Measurements from ENCODE around the gene CELF2.

Gene CELF2

DNA sequence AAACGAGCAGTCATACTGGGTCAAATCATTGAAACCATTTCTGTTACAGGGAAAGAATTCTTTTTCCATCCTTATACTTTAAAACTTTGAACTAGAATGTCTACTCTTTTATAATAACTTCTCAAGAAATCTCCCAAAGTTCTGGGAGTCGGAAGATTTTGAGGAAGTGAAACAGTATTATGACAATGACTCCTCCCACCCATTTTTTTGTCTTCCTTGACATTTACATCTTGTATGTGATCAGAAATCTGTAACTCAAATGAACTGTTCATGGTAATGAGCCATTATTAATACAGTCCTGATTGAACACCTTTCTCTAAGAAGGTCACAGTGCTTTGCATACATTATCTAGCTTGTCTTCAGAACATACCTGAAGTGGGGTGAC lies 227.4 kb downstream of the CELF2 start:
- Histone ChIP-seq H3K4me1 (ENCODE audit: insufficient read depth, low read length) (peaks cover 15% of the 10 kb centered on the region), H3K9ac (ENCODE audit: low read depth, low read length) (no peak overlapping the region), H3K9me3 (ENCODE audit: insufficient read depth, low read depth, low read length) (no peaks in the 10 kb centered on the region), H3K27me3 (ENCODE audit: insufficient read depth, low read length) (no peaks in the 10 kb centered on the region), H3K27ac (ENCODE audit: low read depth, low read length) (no peak overlapping the region), H3K36me3 (ENCODE audit: insufficient read depth, low read length) (no peaks in the 10 kb centered on the region), H3K4me3 (ENCODE audit: low read length) (no peak overlapping the region)
- WGBS = 100% methylated on average over 1 of the region's 2 CpGs

DNA sequence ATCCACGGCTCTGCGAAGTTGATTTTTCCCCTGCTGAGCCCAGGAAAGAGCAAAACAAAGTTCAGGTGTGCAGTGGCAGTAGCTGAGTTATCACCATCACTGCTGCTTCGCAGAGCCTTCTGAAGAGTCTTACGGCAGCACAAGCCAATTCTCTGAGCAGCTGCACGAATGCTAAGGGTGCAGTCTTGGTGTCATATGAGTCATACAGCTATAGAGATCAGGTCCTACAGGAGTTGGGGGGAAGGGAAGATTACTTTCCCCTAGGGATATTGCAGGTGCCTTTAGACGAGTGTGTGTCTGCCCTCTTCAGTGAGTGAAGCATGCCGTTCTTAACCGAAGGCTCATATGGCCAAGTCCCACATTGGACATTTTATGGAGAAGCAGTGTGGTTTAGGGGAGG lies 227.8 kb downstream of the CELF2 start:
- H3K4me3 ChIP-seq (ENCODE audit: low read length) = no peak overlapping the region
- no peak overlapping the region for H3K27ac ChIP-seq (ENCODE audit: low read depth, low read length)
- H3K9me3 ChIP-seq (ENCODE audit: insufficient read depth, low read depth, low read length) = no peaks in the 10 kb centered on the region
- peaks cover 15% of the 10 kb centered on the region for H3K4me1 ChIP-seq (ENCODE audit: insufficient read depth, low read length)
- WGBS = 93% methylated on average over 8 of the region's 8 CpGs
- H3K9ac ChIP-seq (ENCODE audit: low read depth, low read length) = no peak overlapping the region
- H3K36me3 ChIP-seq (ENCODE audit: insufficient read depth, low read length) = no peaks in the 10 kb centered on the region
- H3K27me3 ChIP-seq (ENCODE audit: insufficient read depth, low read length) = no peaks in the 10 kb centered on the region

DNA sequence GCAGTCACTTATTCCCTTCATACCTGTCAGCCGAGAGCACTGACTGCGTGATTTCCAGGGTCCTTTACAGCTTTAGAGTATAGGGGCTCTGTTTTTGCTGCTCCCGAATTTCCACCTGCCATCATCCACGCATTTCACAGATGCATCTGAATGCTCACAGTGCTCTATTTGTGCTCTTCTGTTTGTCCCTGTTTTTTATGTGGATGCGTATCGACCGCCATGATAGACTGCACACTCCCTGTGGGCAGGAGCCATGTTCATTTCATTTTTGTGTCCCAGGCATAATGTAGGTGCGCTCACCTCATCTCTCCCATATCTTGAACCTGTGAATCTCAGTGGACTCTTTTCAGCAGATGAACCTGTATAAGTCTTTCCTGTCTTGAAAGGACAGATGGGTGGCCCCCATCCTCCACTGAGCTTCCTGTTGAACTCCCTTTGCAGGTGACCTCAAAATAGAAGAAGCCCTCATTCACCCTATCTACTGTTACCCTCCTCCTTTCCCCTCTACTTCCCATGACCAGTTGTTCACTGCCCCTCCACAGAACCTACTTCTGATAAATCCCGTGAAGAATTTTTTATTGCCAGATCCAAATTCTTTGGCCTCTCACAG lies 228.4 kb downstream of the CELF2 start:
- Histone ChIP-seq H3K4me1 (ENCODE audit: insufficient read depth, low read length) (peaks cover 15% of the 10 kb centered on the region), H3K9me3 (ENCODE audit: insufficient read depth, low read depth, low read length) (no peaks in the 10 kb centered on the region), H3K27ac (ENCODE audit: low read depth, low read length) (no peak overlapping the region), H3K9ac (ENCODE audit: low read depth, low read length) (no peak overlapping the region), H3K4me3 (ENCODE audit: low read length) (no peak overlapping the region), H3K36me3 (ENCODE audit: insufficient read depth, low read length) (no peaks in the 10 kb centered on the region), H3K27me3 (ENCODE audit: insufficient read depth, low read length) (no peaks in the 10 kb centered on the region)
- 96% methylated on average over 9 of the region's 9 CpGs for WGBS

DNA sequence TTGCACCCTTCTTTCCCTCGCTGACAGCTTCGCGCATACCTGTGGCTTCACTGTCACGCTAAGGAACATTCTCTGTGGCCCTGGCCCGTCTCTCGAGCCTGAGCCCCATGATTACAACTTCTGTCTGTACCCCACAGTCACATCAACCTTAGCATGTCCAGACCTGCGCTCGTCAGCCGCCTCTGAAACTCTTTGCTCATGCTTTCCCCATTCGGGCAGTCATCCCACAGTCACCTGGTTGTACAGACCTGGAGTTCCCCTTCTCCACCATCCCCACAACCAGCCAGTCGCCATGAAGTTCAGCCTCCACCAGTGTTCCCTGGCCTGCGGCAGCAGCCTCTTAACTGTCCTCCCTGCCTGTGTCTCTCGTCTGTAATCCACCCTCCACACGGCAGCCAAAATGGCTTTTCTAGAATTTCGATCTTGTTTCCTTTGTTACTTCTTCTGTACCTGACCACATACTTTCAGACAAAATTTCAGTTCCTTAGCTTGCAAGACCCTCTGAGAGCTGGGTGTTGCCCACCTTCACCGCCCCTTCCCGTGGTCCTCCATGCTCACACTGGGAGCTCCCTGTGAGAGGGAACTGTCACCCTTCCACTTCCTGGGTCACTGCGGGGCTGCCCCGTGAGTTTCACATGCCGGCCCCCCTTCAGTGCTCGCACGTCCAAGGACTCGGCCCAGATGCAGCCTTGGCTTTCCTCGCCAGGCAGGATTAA lies 229.2 kb downstream of the CELF2 start:
- no peak overlapping the region for H3K9ac ChIP-seq (ENCODE audit: low read depth, low read length)
- H3K9me3 ChIP-seq (ENCODE audit: insufficient read depth, low read depth, low read length) = no peaks in the 10 kb centered on the region
- H3K27ac ChIP-seq (ENCODE audit: low read depth, low read length) = no peak overlapping the region
- H3K27me3 ChIP-seq (ENCODE audit: insufficient read depth, low read length) = no peaks in the 10 kb centered on the region
- H3K4me1 ChIP-seq (ENCODE audit: insufficient read depth, low read length) = peaks cover 15% of the 10 kb centered on the region
- no peaks in the 10 kb centered on the region for H3K36me3 ChIP-seq (ENCODE audit: insufficient read depth, low read length)
- H3K4me3 ChIP-seq (ENCODE audit: low read length) = no peak overlapping the region
- 96% methylated on average over 24 of the region's 24 CpGs for WGBS

DNA sequence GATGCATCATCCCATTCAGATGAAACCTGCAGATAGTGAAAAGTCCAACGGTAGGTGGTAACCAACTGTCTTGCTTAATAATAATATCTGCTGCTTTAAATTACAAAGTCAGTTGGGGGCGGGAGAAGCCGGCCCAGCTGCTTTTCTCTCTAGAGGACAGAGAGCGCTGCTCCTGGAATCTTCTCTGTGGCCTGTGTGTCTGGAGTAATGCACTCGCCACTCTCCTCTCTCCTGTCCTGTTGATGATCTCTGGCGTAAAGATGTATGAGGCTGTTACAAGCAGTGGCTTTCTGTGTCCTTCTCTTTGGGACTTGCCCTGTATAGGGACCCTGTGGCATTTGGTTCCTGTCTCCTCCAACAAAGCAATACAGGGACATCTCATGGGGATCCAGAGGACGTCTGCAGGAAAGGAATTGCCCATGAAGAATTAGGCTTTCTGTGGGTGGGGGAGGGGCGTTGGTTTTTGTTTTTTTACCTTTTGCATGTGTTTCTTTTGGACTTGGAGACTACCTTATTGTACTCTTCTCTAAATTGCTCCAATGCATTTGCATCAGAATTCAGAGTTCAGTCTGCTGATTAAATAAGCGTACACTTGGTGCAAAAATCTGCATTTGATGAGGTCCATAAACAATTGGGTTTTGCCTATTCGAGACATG lies 231.6 kb downstream of the CELF2 start:
- no peak overlapping the region for H3K9ac ChIP-seq (ENCODE audit: low read depth, low read length)
- H3K4me1 ChIP-seq (ENCODE audit: insufficient read depth, low read length) = peaks cover 15% of the 10 kb centered on the region
- no peak overlapping the region for H3K27ac ChIP-seq (ENCODE audit: low read depth, low read length)
- H3K27me3 ChIP-seq (ENCODE audit: insufficient read depth, low read length) = no peaks in the 10 kb centered on the region
- 66% methylated on average over 10 of the region's 10 CpGs for WGBS
- no peak overlapping the region for H3K4me3 ChIP-seq (ENCODE audit: low read length)
- H3K36me3 ChIP-seq (ENCODE audit: insufficient read depth, low read length) = no peaks in the 10 kb centered on the region
- no peaks in the 10 kb centered on the region for H3K9me3 ChIP-seq (ENCODE audit: insufficient read depth, low read depth, low read length)

DNA sequence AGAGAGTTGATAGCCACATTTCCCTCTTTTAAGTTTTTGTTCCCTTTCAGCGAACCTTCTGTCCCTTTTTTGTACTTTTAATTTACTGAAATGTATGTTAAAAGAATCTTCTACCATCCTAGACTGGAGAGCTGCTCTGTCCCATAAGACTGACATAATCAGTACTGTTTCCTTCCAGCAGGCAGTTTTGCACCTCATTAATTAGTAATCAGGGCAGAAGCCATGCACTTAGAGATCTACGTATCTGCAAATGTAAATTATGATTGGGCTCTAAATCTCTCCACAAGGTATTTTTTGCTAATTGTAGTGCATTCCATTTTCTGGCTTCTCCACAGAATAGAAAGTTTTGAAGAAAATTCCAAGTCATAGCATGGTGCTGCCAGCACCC lies 232.1 kb downstream of the CELF2 start:
- Histone ChIP-seq H3K27me3 (ENCODE audit: insufficient read depth, low read length) (no peaks in the 10 kb centered on the region), H3K4me3 (ENCODE audit: low read length) (no peak overlapping the region), H3K9me3 (ENCODE audit: insufficient read depth, low read depth, low read length) (no peaks in the 10 kb centered on the region), H3K36me3 (ENCODE audit: insufficient read depth, low read length) (no peaks in the 10 kb centered on the region), H3K9ac (ENCODE audit: low read depth, low read length) (no peak overlapping the region), H3K27ac (ENCODE audit: low read depth, low read length) (no peak overlapping the region), H3K4me1 (ENCODE audit: insufficient read depth, low read length) (peaks cover 15% of the 10 kb centered on the region)
- WGBS = 80% methylated on average over 1 of the region's 2 CpGs

DNA sequence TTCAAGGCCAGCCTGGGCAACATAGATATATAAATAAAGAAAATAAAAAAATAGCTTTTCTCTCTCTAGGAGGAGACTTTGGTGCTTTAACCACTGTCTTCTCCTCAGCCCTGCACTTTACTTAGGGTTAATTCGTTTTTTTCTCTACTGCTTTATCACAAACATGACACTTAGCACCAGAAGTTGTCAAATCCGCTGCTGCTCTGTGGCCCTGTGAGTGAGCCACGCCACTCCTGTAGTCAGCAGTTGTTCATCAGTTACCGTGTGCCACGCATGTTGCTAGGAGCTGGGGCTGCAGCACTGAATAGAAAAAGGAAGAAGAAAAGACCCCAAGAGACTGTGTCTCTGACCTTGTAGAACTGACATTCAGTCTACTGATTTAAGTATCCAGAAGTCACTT lies 232.6 kb downstream of the CELF2 start:
- no peaks in the 10 kb centered on the region for H3K9me3 ChIP-seq (ENCODE audit: insufficient read depth, low read depth, low read length)
- peaks cover 15% of the 10 kb centered on the region for H3K4me1 ChIP-seq (ENCODE audit: insufficient read depth, low read length)
- 96% methylated on average over 5 of the region's 5 CpGs for WGBS
- no peaks in the 10 kb centered on the region for H3K27me3 ChIP-seq (ENCODE audit: insufficient read depth, low read length)
- H3K27ac ChIP-seq (ENCODE audit: low read depth, low read length) = no peak overlapping the region
- H3K36me3 ChIP-seq (ENCODE audit: insufficient read depth, low read length) = no peaks in the 10 kb centered on the region
- H3K4me3 ChIP-seq (ENCODE audit: low read length) = no peak overlapping the region
- H3K9ac ChIP-seq (ENCODE audit: low read depth, low read length) = no peak overlapping the region

DNA sequence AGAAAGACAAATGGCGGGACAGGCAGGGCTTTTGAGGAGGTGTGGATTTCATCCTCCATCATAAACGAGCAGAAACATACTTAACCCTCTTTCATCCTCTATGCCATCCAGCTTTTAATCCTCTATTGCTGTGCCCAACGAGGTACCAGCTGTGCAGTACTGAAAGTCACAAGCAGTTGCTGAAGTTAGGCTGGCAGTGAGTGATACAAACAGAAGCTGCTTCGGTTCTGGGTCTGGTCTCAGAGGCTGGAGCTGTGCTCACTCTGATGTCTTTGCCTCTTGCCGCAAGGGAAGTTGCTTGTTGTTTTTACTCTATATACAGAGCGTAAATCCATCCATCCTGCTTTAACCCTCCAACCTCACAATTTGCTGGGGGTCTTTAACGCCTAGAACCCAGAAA lies 235.2 kb downstream of the CELF2 start:
- Histone ChIP-seq H3K4me3 (ENCODE audit: low read length) (no peak overlapping the region), H3K9ac (ENCODE audit: low read depth, low read length) (no peak overlapping the region), H3K9me3 (ENCODE audit: insufficient read depth, low read depth, low read length) (no peaks in the 10 kb centered on the region), H3K36me3 (ENCODE audit: insufficient read depth, low read length) (peaks cover 4% of the 10 kb centered on the region), H3K27me3 (ENCODE audit: insufficient read depth, low read length) (no peaks in the 10 kb centered on the region), H3K4me1 (ENCODE audit: insufficient read depth, low read length) (peaks cover 15% of the 10 kb centered on the region), H3K27ac (ENCODE audit: low read depth, low read length) (no peak overlapping the region)
- WGBS = 94% methylated on average over 7 of the region's 7 CpGs

DNA sequence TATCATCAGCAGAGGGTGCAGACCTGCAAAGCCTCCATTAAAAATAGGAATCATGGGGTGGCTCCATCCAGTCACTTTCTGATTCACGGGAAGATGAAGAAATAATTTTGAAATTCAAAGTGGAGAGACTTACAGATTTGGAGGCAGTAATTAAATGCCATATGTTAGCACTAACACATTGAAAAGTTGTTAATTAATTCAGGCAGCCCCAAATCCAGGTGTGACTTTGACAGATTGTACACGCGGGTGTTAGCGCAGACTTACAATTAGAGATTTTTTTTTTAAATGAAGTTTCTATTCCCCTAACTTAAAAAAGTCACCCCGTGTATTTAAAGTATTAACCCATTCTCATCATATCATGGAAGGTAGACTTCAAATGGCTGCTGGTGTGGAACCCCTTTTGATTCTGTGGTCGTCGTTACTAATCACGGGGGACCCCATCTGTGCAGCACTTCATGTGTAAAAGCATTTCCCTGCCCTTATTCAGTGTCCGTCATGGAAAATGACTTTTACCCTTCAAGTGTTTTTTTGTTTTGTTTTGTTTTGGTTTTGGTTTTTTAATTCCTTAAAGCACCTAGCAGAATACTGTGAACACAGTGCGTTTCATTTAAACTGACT lies 235.8 kb downstream of the CELF2 start:
- Histone ChIP-seq H3K27ac (ENCODE audit: low read depth, low read length) (no peak overlapping the region), H3K4me1 (ENCODE audit: insufficient read depth, low read length) (peaks cover 15% of the 10 kb centered on the region), H3K36me3 (ENCODE audit: insufficient read depth, low read length) (peaks cover 10% of the 10 kb centered on the region), H3K9me3 (ENCODE audit: insufficient read depth, low read depth, low read length) (no peaks in the 10 kb centered on the region), H3K9ac (ENCODE audit: low read depth, low read length) (no peak overlapping the region), H3K27me3 (ENCODE audit: insufficient read depth, low read length) (no peaks in the 10 kb centered on the region), H3K4me3 (ENCODE audit: low read length) (no peak overlapping the region)
- WGBS = 94% methylated on average over 10 of the region's 10 CpGs

DNA sequence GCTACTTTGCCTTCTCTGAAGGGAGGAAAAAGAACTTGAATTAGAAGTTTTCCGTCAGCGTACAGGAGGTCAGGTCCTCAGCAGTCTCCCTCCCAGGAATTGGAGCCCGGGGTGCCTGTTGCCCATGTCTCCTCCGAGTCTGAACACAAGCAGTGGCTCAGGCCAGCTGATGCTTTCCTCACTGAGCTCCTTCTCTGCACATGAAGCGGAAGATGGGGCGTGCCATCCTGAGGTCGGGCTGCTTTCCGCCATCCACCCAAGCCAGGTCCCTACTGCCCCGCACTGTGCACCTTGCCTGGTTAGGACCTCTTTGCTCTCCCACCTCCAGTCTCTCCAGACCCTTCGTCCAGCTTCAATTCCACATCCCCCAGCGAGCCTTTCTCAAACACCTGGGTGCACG lies 237.5 kb downstream of the CELF2 start:
- no peak overlapping the region for H3K9ac ChIP-seq (ENCODE audit: low read depth, low read length)
- WGBS = 96% methylated on average over 12 of the region's 12 CpGs
- H3K4me1 ChIP-seq (ENCODE audit: insufficient read depth, low read length) = no peaks in the 10 kb centered on the region
- peaks cover 14% of the 10 kb centered on the region for H3K36me3 ChIP-seq (ENCODE audit: insufficient read depth, low read length)
- H3K27ac ChIP-seq (ENCODE audit: low read depth, low read length) = no peak overlapping the region
- H3K9me3 ChIP-seq (ENCODE audit: insufficient read depth, low read depth, low read length) = no peaks in the 10 kb centered on the region
- no peak overlapping the region for H3K4me3 ChIP-seq (ENCODE audit: low read length)
- no peaks in the 10 kb centered on the region for H3K27me3 ChIP-seq (ENCODE audit: insufficient read depth, low read length)

DNA sequence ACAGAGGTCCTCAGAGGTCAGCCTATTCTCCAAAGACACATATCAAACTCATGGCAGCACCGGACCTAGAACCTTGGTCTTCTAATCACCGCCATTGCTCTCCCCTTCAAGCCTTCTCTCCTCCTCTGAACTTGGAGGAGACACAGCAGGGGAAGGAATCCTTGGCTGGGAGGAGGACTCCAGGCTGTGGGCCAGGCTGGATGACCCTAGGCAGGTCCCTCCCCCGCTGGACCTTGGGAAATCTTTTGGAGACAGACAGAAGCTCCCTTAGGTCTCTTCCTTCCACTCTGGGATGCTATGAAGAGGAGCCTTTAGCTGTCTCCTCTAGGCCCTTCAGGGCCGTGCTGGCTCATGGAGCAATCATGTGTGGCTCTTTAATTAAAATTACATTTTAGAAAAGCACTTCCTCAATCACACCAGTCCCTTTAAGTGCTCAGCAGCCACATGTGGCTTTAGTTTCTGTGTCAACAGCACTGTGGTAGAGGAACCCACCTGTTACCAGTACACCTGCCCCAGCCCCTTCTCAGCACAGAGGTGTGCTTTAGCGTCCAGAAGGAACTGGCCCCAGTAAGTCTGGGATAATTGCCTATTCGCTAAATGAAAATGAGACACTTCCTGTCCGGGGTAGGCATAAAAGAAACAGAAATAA lies 238.2 kb downstream of the CELF2 start:
- 95% methylated on average over 7 of the region's 7 CpGs for WGBS
- Histone ChIP-seq H3K27me3 (ENCODE audit: insufficient read depth, low read length) (no peaks in the 10 kb centered on the region), H3K27ac (ENCODE audit: low read depth, low read length) (no peak overlapping the region), H3K36me3 (ENCODE audit: insufficient read depth, low read length) (peaks cover 14% of the 10 kb centered on the region), H3K9ac (ENCODE audit: low read depth, low read length) (no peak overlapping the region), H3K9me3 (ENCODE audit: insufficient read depth, low read depth, low read length) (no peaks in the 10 kb centered on the region), H3K4me1 (ENCODE audit: insufficient read depth, low read length) (no peaks in the 10 kb centered on the region), H3K4me3 (ENCODE audit: low read length) (no peak overlapping the region)

Measured in HUES64 (cell line).